ENCODE results near the gene PMIS2.

Gene PMIS2

DNA sequence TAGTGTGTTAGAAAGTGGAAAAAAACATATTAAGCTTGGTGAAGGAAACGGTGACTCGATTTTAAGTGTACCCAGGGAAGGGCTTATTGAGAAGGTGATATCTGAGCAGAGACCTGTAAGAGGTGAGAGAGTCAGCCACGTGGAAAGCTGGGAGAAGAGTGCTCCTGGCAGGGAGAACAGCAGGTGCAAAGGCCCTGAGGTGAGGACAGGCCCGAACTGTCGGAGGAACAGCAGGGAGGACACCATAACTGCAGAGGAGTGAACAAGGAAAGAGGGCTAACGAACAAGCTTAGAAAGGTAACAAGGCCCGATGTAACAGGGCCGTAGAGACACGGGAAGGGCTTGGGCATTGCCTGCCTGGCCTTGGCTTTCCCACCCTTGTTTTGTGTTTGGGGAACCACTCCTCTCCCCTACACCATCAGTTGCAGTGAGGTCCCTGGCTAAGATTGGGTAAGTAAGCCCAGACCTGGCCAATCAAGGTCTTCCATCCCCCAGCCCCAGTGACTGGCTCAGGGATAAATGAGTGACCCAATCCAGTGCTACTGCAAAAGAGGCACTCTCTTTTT, 29.9 kb upstream of the PMIS2 start:
- Histone ChIP-seq H3K4me3 (ENCODE audit: low read depth, low read length) (no peak overlapping the region), H3K9me3 (ENCODE audit: control insufficient read depth, insufficient read depth, low read depth, low read length) (no peaks in the 10 kb centered on the region; the same call in 1 of the 2 replicates), H3K27ac (ENCODE audit: extremely low read depth, low read depth, low read length) (no peak overlapping the region; the same call in 1 of the 2 replicates), H3K36me3 (ENCODE audit: control insufficient read depth in 2 of 2, insufficient read depth in 1 of 2, low read length in 2 of 2) (no peaks in the 10 kb centered on the region), H3K4me1 (ENCODE audit: control insufficient read depth, insufficient read depth, low read length) (peaks cover 10% of the 10 kb centered on the region)
- ChIA-PET POLR2A (interaction anchor here (0.8 to 2.1 kb wide), 3 partner anchors 10 to 56 kb away, joined by 3 to 8 read pairs (median 4); partner anchors contain the start of gene HAUS5), CTCF (interaction anchor here (0.6 to 4.7 kb wide), 43 partner anchors 8 to 645 kb away, joined by 3 to 53 read pairs (median 4); partner anchors contain the start of genes COX6B1 and HAUS5)
- TF ChIP-seq ZNF335 (tag by site-specific recombination; conservative IDR thresholded peaks at IDR 0.05) = 0 out of 2 replicates have a peak, but pooled peaks have one; percentile 9
- TF ChIP-seq ZBTB48 (tag by site-specific recombination; IDR thresholded peaks at IDR 0.05) = no peak
- TF ChIP-seq ZBTB17 (tag by site-specific recombination; IDR thresholded peaks at IDR 0.05) = 0 out of 2 replicates have a peak, but pooled peaks have one; percentile 5
- TF ChIP-seq ZNF623 (tag by site-specific recombination; IDR thresholded peaks at IDR 0.05) = peak; percentile 100
- TF ChIP-seq ZIC2 (tag by site-specific recombination; IDR thresholded peaks at IDR 0.05) = peak; percentile 28; the same call in 1 of the 2 replicates
- TF ChIP-seq ZNF211 (tag by site-specific recombination; IDR thresholded peaks at IDR 0.05; ENCODE audit: low read depth) = no peak

DNA sequence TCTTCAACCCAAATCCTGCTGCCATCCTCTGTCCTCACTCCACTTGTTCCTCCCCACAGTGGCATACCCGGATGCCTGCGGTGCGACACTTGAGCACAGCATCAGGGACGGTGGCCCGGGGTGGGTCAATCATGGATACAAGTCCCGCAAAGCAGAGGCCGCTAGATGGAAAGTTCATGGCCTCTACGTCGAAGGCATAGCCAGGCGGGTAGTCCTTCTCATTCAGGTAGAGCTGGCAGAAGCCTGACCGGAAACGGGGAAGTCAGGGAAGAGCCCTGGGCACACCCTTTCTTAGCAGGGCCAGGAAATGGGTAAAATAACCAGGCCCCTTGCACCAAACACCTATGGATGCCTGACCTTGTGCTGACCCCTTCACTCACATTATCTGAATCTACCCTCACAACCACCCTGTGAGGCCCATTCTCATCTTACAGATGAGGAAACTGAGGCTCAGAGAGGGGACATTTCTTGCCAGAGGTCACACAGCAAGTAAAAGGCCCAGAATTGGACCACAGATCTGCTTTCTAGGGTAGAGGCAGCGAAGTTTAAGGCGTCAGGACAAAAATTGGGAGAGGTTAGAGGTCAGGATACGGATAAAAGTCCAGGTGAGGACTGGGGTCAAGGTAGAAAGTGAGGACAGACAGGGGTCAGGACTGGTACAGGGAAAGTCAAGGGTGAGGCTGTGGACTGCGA, 29.0 kb upstream of the PMIS2 start:
- Histone ChIP-seq H3K36me3 (ENCODE audit: control insufficient read depth in 2 of 2, insufficient read depth in 1 of 2, low read length in 2 of 2) (no peaks in the 10 kb centered on the region), H3K9me3 (ENCODE audit: control insufficient read depth, insufficient read depth, low read depth, low read length) (no peaks in the 10 kb centered on the region; the same call in 1 of the 2 replicates), H3K4me1 (ENCODE audit: control insufficient read depth, insufficient read depth, low read length) (peaks cover 10% of the 10 kb centered on the region), H3K27ac (ENCODE audit: extremely low read depth, low read depth, low read length) (no peak overlapping the region), H3K4me3 (ENCODE audit: low read depth, low read length) (no peak overlapping the region)
- POLR2A ChIA-PET = interaction anchor here (0.6 to 2.1 kb wide), 9 partner anchors 8 to 188 kb away, joined by 3 to 12 read pairs (median 5); partner anchors contain the start of genes COX6B1, HAUS5, PSENEN and U2AF1L4
- CTCF ChIA-PET = interaction anchor here (0.6 to 4.7 kb wide), 21 partner anchors 9 to 375 kb away, joined by 3 to 53 read pairs (median 5); partner anchors contain the start of genes COX6B1 and HAUS5
- no peak for TF ChIP-seq ZNF843 (tag by site-specific recombination; IDR thresholded peaks at IDR 0.05)
- no peak for TF ChIP-seq GLI4 (tag by site-specific recombination; IDR thresholded peaks at IDR 0.05)
- no peak for TF ChIP-seq ZNF626 (tag by site-specific recombination; IDR thresholded peaks at IDR 0.05)
- no peak for TF ChIP-seq ZNF366 (tag by site-specific recombination; conservative IDR thresholded peaks at IDR 0.05)
- TF ChIP-seq ZNF394 (tag by site-specific recombination; IDR thresholded peaks at IDR 0.05; ENCODE audit: borderline replicate concordance) = no peak
- TF ChIP-seq KLF9 (tag by site-specific recombination; IDR thresholded peaks at IDR 0.05; ENCODE audit: low read depth) = no peak
- TF ChIP-seq ZNF837 (tag by site-specific recombination; IDR thresholded peaks at IDR 0.05) = no peak
- no peak for TF ChIP-seq GFI1B (tag by site-specific recombination; IDR thresholded peaks at IDR 0.05)
- TF ChIP-seq, protein P1, sequence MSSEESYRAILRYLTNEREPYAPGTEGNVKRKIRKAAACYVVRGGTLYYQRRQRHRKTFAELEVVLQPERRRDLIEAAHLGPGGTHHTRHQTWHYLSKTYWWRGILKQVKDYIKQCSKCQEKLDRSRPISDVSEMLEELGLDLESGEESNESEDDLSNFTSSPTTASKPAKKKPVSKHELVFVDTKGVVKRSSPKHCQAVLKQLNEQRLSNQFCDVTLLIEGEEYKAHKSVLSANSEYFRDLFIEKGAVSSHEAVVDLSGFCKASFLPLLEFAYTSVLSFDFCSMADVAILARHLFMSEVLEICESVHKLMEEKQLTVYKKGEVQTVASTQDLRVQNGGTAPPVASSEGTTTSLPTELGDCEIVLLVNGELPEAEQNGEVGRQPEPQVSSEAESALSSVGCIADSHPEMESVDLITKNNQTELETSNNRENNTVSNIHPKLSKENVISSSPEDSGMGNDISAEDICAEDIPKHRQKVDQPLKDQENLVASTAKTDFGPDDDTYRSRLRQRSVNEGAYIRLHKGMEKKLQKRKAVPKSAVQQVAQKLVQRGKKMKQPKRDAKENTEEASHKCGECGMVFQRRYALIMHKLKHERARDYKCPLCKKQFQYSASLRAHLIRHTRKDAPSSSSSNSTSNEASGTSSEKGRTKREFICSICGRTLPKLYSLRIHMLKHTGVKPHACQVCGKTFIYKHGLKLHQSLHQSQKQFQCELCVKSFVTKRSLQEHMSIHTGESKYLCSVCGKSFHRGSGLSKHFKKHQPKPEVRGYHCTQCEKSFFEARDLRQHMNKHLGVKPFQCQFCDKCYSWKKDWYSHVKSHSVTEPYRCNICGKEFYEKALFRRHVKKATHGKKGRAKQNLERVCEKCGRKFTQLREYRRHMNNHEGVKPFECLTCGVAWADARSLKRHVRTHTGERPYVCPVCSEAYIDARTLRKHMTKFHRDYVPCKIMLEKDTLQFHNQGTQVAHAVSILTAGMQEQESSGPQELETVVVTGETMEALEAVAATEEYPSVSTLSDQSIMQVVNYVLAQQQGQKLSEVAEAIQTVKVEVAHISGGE (tag by site-specific recombination; conservative IDR thresholded peaks at IDR 0.05; ENCODE audit: low read depth) = no peak
- TF ChIP-seq ZNF426 (tag by site-specific recombination; IDR thresholded peaks at IDR 0.05) = no peak
- no peak for TF ChIP-seq ZNF174 (tag by site-specific recombination; IDR thresholded peaks at IDR 0.05)
- TF ChIP-seq ZNF274 (IDR thresholded peaks at IDR 0.05; ENCODE audit: low read length) = no peak
- TF ChIP-seq ZNF274 (tag by site-specific recombination; IDR thresholded peaks at IDR 0.05; ENCODE audit: borderline replicate concordance) = no peak
- no peak for TF ChIP-seq ZNF776 (tag by site-specific recombination; IDR thresholded peaks at IDR 0.05; ENCODE audit: borderline replicate concordance)
- no peak for TF ChIP-seq GLIS2 (tag by site-specific recombination; IDR thresholded peaks at IDR 0.05)
- no peak for TF ChIP-seq ZNF555 (tag by site-specific recombination; conservative IDR thresholded peaks at IDR 0.05)
- TF ChIP-seq ZNF548 (tag by site-specific recombination; IDR thresholded peaks at IDR 0.05) = no peak
- TF ChIP-seq ZEB2 (tag by site-specific recombination; IDR thresholded peaks at IDR 0.05) = no peak
- no peak for TF ChIP-seq ZNF138 (tag by site-specific recombination; IDR thresholded peaks at IDR 0.05; ENCODE audit: borderline replicate concordance)
